Panc1 (cell line): Measurements from ENCODE around the gene GRK3. TPM values are rescaled to one million over a fixed set of nuclear protein-coding genes. Genes with fewer than 3 reads are reported as not detected.

Source experiments
- ATAC-seq: fragments of 200-7000 bp; cut with Tn5 transposase; 2 replicates; pipeline ENCODE4 v1.9.1; 2020; ENCODE audit warnings: mild to moderate bottlenecking, moderate library complexity
- BruUV-seq: library from RNA; stranded (reverse); fragments of 400-500 nt; replicated peaks from 2 replicates; lab custom pipeline; 2021; lab: Mats Ljungman, UMichigan
- CTCF ChIA-PET: fragments of 300-600 bp; sonication (Branson Sonifier 250); formaldehyde crosslinking; loops from one replicate; lab custom pipeline; 2022; ENCODE audit warnings: antibody characterized with exemption; lab: Charles Lee
- POLR2A ChIA-PET: fragments of 300-600 bp; sonication (Branson Sonifier 250); formaldehyde crosslinking; loops from one replicate; lab custom pipeline; 2022; ENCODE audit warnings: antibody characterized with exemption; lab: Charles Lee
- DNase-seq: peaks from one replicate; pipeline ENCODE4 v3.0.0-alpha.2; 2010; ENCODE audit warnings: low read depth, low spot score
- H3K27ac ChIP-seq: 2 replicates; pipeline ENCODE4 v1.5.1; 2011; ENCODE audit warnings: mild to moderate bottlenecking, low read length, inconsistent platforms
- H3K27me3 ChIP-seq: fragments of 200-500 bp; sonication (Bioruptor generic); 2 replicates; pipeline ENCODE4 v1.6.0; 2014; ENCODE audit warnings: low read length, inconsistent platforms; ENCODE audit not compliant: control insufficient read depth, insufficient read depth
- H3K36me3 ChIP-seq: fragments of 200-500 bp; sonication (Bioruptor generic); 2 replicates; pipeline ENCODE4 v1.5.1; 2014; ENCODE audit warnings: inconsistent platforms, mild to moderate bottlenecking, low read length, moderate library complexity; ENCODE audit not compliant: control insufficient read depth, insufficient read depth
- H3K4me1 ChIP-seq: 2 replicates; pipeline ENCODE4 v1.5.1; 2011; ENCODE audit warnings: inconsistent platforms, mild to moderate bottlenecking, low read length, moderate library complexity; ENCODE audit not compliant: control insufficient read depth, insufficient read depth
- H3K4me3 ChIP-seq, 2 experiments: 2 replicates each; pipeline ENCODE4 v1.5.1; 2011 to 2012; ENCODE audit warnings: low read depth in 2 of 2, low read length in 2 of 2, mild to moderate bottlenecking in 2 of 2, inconsistent platforms in 1 of 2, moderate library complexity in 1 of 2
- H3K9me3 ChIP-seq: fragments of 200-500 bp; sonication (Bioruptor generic); 2 replicates; pipeline ENCODE4 v1.5.1; 2014; ENCODE audit warnings: low read depth, mild to moderate bottlenecking, inconsistent platforms, low read length, moderate library complexity; ENCODE audit not compliant: control insufficient read depth, insufficient read depth
- POLR2AphosphoS5 ChIP-seq: IDR thresholded peaks from 2 replicates; pipeline ENCODE4 v1.6.1; 2012; ENCODE audit warnings: mild to moderate bottlenecking, low read depth, low read length, moderate library complexity
- SIN3A ChIP-seq: IDR thresholded peaks from 2 replicates; pipeline ENCODE4 v1.6.1; 2012; ENCODE audit warnings: low read depth, mild to moderate bottlenecking, low read length, moderate library complexity, borderline replicate concordance; ENCODE audit not compliant: insufficient read depth
- TCF7L2 ChIP-seq: IDR thresholded peaks from 2 replicates; pipeline ENCODE4 v1.6.1; 2011; ENCODE audit warnings: mild to moderate bottlenecking, low read depth, low read length, inconsistent platforms
- in situ Hi-C: cut with HindIII; loops from 2 replicates; pipeline ENCODE4 v1.10.0; 2016; ENCODE audit warnings: low sequenced_read_pairs, low pct_unique_long_range_greater_than_20kb
- intact Hi-C: fragments of 100-400 bp; cut with micrococcal nuclease; formaldehyde crosslinking; loops from one replicate; pipeline ENCODE4 v1.10.0; 2022; ENCODE audit not compliant: unreplicated experiment
- total RNA-seq: library from RNA; stranded (reverse); gene quantifications from one replicate; pipeline ENCODE4 v1.2.1, GENCODE V29; 2021; ENCODE audit not compliant: unreplicated experiment
- TF ChIP-seq, protein P1 (sequence below), 2 experiments: IDR thresholded peaks; 2 replicates each; pipeline ENCODE4 v1.6.1; 2011 to 2012; ENCODE audit warnings: low read depth in 2 of 2, control low read depth in 1 of 2, low read length in 1 of 2, mild to moderate bottlenecking in 1 of 2, moderate library complexity in 1 of 2; ENCODE audit not compliant: insufficient read depth in 1 of 2
- TF ChIP-seq, protein P2 (sequence below): fragments of 450-650 bp; IDR thresholded peaks from 2 replicates; pipeline ENCODE4 v1.5.1; 2017; ENCODE audit warnings: mild to moderate bottlenecking

The GRK3 gene
- total RNA-seq, 1 experiment from 2014 or later, result 12.0 TPM

DNA sequence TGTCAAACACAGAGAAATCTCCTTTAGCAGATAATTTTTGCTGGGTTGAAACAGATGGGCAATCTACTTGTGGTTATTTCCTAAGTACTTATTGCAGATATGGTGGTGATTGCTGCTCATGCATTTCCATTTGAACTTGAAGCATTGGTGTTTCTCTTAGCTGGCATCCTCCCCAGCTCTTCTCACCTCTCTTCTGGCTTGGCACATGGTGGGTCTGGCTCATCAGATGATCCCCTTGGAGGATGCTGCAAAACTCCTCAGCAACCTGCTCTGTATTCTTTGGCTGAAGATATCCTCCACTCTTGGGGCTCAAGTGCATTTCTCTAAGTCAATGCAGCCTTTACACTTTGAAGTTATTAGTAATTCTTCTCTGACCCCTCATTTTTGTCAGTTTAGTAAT is 90.2 kb downstream of the GRK3 start:
- Histone ChIP-seq H3K9me3 (no peaks in the 10 kb centered on the region), H3K27ac (no peak overlapping the region), H3K27me3 (no peaks in the 10 kb centered on the region), H3K36me3 (no peaks in the 10 kb centered on the region), H3K4me1 (no peaks in the 10 kb centered on the region), H3K4me3 (no peak overlapping the region)
- CTCF ChIA-PET, result no interaction called here
- DNase-seq (no peak), ATAC-seq (no peak)
- intact Hi-C loops, result no loop called here
- BruUV-seq, result no TSS peak
- TF ChIP-seq, protein P1, sequence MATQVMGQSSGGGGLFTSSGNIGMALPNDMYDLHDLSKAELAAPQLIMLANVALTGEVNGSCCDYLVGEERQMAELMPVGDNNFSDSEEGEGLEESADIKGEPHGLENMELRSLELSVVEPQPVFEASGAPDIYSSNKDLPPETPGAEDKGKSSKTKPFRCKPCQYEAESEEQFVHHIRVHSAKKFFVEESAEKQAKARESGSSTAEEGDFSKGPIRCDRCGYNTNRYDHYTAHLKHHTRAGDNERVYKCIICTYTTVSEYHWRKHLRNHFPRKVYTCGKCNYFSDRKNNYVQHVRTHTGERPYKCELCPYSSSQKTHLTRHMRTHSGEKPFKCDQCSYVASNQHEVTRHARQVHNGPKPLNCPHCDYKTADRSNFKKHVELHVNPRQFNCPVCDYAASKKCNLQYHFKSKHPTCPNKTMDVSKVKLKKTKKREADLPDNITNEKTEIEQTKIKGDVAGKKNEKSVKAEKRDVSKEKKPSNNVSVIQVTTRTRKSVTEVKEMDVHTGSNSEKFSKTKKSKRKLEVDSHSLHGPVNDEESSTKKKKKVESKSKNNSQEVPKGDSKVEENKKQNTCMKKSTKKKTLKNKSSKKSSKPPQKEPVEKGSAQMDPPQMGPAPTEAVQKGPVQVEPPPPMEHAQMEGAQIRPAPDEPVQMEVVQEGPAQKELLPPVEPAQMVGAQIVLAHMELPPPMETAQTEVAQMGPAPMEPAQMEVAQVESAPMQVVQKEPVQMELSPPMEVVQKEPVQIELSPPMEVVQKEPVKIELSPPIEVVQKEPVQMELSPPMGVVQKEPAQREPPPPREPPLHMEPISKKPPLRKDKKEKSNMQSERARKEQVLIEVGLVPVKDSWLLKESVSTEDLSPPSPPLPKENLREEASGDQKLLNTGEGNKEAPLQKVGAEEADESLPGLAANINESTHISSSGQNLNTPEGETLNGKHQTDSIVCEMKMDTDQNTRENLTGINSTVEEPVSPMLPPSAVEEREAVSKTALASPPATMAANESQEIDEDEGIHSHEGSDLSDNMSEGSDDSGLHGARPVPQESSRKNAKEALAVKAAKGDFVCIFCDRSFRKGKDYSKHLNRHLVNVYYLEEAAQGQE (IDR thresholded peaks at IDR 0.05; ENCODE audit: insufficient read depth in 1 of 2, low read depth in 2 of 2, low read length in 1 of 2), result no peak
- no peak for TF ChIP-seq TCF7L2
- no peak for TF ChIP-seq POLR2AphosphoS5
- no peak for TF ChIP-seq SIN3A
- TF ChIP-seq, protein P2, sequence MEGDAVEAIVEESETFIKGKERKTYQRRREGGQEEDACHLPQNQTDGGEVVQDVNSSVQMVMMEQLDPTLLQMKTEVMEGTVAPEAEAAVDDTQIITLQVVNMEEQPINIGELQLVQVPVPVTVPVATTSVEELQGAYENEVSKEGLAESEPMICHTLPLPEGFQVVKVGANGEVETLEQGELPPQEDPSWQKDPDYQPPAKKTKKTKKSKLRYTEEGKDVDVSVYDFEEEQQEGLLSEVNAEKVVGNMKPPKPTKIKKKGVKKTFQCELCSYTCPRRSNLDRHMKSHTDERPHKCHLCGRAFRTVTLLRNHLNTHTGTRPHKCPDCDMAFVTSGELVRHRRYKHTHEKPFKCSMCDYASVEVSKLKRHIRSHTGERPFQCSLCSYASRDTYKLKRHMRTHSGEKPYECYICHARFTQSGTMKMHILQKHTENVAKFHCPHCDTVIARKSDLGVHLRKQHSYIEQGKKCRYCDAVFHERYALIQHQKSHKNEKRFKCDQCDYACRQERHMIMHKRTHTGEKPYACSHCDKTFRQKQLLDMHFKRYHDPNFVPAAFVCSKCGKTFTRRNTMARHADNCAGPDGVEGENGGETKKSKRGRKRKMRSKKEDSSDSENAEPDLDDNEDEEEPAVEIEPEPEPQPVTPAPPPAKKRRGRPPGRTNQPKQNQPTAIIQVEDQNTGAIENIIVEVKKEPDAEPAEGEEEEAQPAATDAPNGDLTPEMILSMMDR, result no peak
- in situ Hi-C loops, result no loop called here
- POLR2A ChIA-PET, result interaction anchor here (0.7 kb wide), 1 partner anchor 377 kb away, joined by 3 read pairs; no protein-coding TSS in a partner anchor

DNA sequence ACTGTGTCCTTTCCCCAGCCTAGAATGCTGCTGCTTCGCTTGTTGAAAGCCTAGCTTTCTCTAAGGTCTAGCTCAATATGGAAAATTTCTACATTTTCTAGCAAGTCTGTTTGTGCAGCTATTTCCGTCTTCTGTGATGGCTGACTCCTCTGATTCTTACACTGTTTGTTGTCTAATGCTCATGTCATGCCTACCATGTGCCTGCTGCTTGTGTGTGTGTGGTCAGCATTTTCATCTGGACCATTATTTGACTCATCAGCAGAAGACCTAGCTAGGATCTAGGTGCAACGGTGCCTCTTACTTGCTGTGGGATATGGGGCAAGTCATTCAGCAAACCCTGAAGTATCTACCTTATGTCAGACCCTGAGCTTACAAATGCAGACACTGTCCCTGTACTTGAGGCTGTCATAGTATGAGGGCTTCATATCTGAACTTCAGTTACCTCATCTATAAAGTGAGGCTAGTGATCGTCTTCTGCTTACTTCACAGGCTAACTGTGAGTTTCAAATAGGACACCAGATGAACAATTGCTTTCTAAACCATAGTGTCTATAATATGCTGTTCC is 91.0 kb downstream of the GRK3 start:
- Histone ChIP-seq H3K4me3 (no peak overlapping the region), H3K27me3 (no peaks in the 10 kb centered on the region), H3K27ac (no peak overlapping the region), H3K9me3 (no peaks in the 10 kb centered on the region), H3K4me1 (no peaks in the 10 kb centered on the region), H3K36me3 (no peaks in the 10 kb centered on the region)
- DNase-seq (no peak), ATAC-seq (no peak)
- no peak for TF ChIP-seq TCF7L2
- no peak for TF ChIP-seq SIN3A
- TF ChIP-seq POLR2AphosphoS5, result no peak
- TF ChIP-seq, protein P1 (IDR thresholded peaks at IDR 0.05; ENCODE audit: insufficient read depth in 1 of 2, low read depth in 2 of 2, low read length in 1 of 2), result no peak
- TF ChIP-seq, protein P2, result no peak
- ChIA-PET CTCF (no interaction called here), POLR2A (no interaction called here)
- intact Hi-C loops, result no loop called here
- in situ Hi-C loops, result no loop called here
- BruUV-seq, result no TSS peak
